Measurements from ENCODE around the gene MYCL. TPM values are rescaled to one million over a fixed set of nuclear protein-coding genes. Genes with fewer than 3 reads are reported as not detected.
A peak's percentile ranks its signal among the peaks of the same experiment; 100 is the strongest.
"Not testable (repeated sequence)": the region's sequence is repeated elsewhere in the genome, so short reads cannot be mapped to it uniquely, and the experiment has no call there.

MYCL gene
- total RNA-seq, 1 experiment from 2014 or later, result 31.0 TPM

- TF ChIP-seq ZNF532 (CRISPR knock-in tag; IDR thresholded peaks at IDR 0.05; ENCODE audit: borderline replicate concordance) (no peak), ZMAT4 (CRISPR knock-in tag; IDR thresholded peaks at IDR 0.05) (no peak), NR1H2 (CRISPR knock-in tag; IDR thresholded peaks at IDR 0.05) (no peak), ZNF317 (CRISPR knock-in tag; IDR thresholded peaks at IDR 0.05; ENCODE audit: borderline replicate concordance, low read depth) (no peak), E2F1 (CRISPR knock-in tag; IDR thresholded peaks at IDR 0.05) (no peak), ZNF121 (CRISPR knock-in tag; IDR thresholded peaks at IDR 0.05) (no peak), MYBL2 (CRISPR knock-in tag; IDR thresholded peaks at IDR 0.05) (no peak), FOXP1 (CRISPR knock-in tag; IDR thresholded peaks at IDR 0.05; ENCODE audit: borderline replicate concordance) (no peak), PRRX2 (CRISPR knock-in tag; IDR thresholded peaks at IDR 0.05) (no peak)
These were observed 29.0 kb downstream of the MYCL start (continued) for GRCh38 chr1:39872698-39873097.

GRCh38 chr1:39871796-39872195 lies 29.9 kb downstream of the MYCL start:
- ChIA-PET POLR2A (no interaction called here), CTCF (interaction anchor here (1.1 to 1.2 kb wide), 2 partner anchors 31 to 48 kb away, joined by 5 read pairs; no protein-coding TSS in a partner anchor)
- Mint-ChIP-seq H3K27me3 (ENCODE audit: low read depth) (no peaks in the 10 kb centered on the region), H3K4me3 (no peak overlapping the region), H3K4me1 (peaks cover 8% of the 10 kb centered on the region), H3K36me3 (peaks cover 43% of the 10 kb centered on the region), H3K9me3 (peaks cover 19% of the 10 kb centered on the region), H3K27ac (peak overlapping the region; percentile 66; the same call in 1 of the 2 replicates)
- DNase-seq (ENCODE audit: low spot score) (no peak), ATAC-seq (no peak)
- no peak for TF ChIP-seq NFATC4 (CRISPR knock-in tag; IDR thresholded peaks at IDR 0.05)
- TF ChIP-seq ZBTB21 (CRISPR knock-in tag; IDR thresholded peaks at IDR 0.05; ENCODE audit: borderline replicate concordance), result no peak
- no peak for TF ChIP-seq NR3C1 (CRISPR knock-in tag; conservative IDR thresholded peaks at IDR 0.05; ENCODE audit: low read depth)
- no peak for TF ChIP-seq RORB (CRISPR knock-in tag; IDR thresholded peaks at IDR 0.05)
- no peak for TF ChIP-seq OVOL2 (CRISPR knock-in tag; IDR thresholded peaks at IDR 0.05; ENCODE audit: borderline replicate concordance)
- no peak for TF ChIP-seq ZNF396 (CRISPR knock-in tag; IDR thresholded peaks at IDR 0.05; ENCODE audit: borderline replicate concordance)
- TF ChIP-seq JUN (CRISPR knock-in tag; IDR thresholded peaks at IDR 0.05), result no peak
- no peak for TF ChIP-seq ZNF512 (CRISPR knock-in tag; IDR thresholded peaks at IDR 0.05; ENCODE audit: borderline replicate concordance)
- no peak for TF ChIP-seq ZNF232 (CRISPR knock-in tag; IDR thresholded peaks at IDR 0.05)
- no peak for TF ChIP-seq CREM (CRISPR knock-in tag; IDR thresholded peaks at IDR 0.05)
- TF ChIP-seq HMGXB4 (CRISPR knock-in tag; IDR thresholded peaks at IDR 0.05), result no peak
- no peak for TF ChIP-seq TP53 (CRISPR knock-in tag; IDR thresholded peaks at IDR 0.05)

- peaks cover 40% of the 10 kb centered on the region for H3K36me3 Mint-ChIP-seq
- H3K27ac Mint-ChIP-seq; POLR2A ChIA-PET; H3K4me3 Mint-ChIP-seq; ATAC-seq; H3K27me3 Mint-ChIP-seq (ENCODE audit: low read depth); DNase-seq (ENCODE audit: low spot score); H3K4me1 Mint-ChIP-seq; CTCF ChIA-PET: not testable (repeated sequence)
- H3K9me3 Mint-ChIP-seq, result peaks cover 19% of the 10 kb centered on the region
These were observed 30.7 kb downstream of the MYCL start for GRCh38 chr1:39871043-39871442.

GRCh38 chr1:39869538-39870112 lies 32.1 kb downstream of the MYCL start:
- CTCF ChIA-PET; ATAC-seq; DNase-seq (ENCODE audit: low spot score); H3K27ac Mint-ChIP-seq; H3K4me3 Mint-ChIP-seq; POLR2A ChIA-PET; H3K4me1 Mint-ChIP-seq; H3K27me3 Mint-ChIP-seq (ENCODE audit: low read depth): not testable (repeated sequence)
- Mint-ChIP-seq H3K36me3 (peaks cover 37% of the 10 kb centered on the region), H3K9me3 (peaks cover 19% of the 10 kb centered on the region)
